Forelimb muscle (tissue), 1 donor: Measurements from ENCODE around the gene CHCHD4. TPM values are rescaled to one million over a fixed set of nuclear protein-coding genes. Genes with fewer than 3 reads are reported as not detected.

Source experiments
- DNase-seq: peaks from one replicate; pipeline ENCODE4 v3.0.0-alpha.2; 2013; ENCODE audit warnings: low read depth
- polyA plus RNA-seq: library from polyadenylated mRNA; unstranded; fragments of 120-200 nt; gene quantifications from one replicate; pipeline ENCODE4 v1.2.1, GENCODE V29; 2013; ENCODE audit not compliant: insufficient read length

The CHCHD4 gene
- 14.5 TPM for polyA plus RNA-seq

GRCh38 chr3:14124615-14125192 is at the start of gene CHCHD4, which contains the start of gene TMEM43:
CHCHD4 (minus strand) TSS chr3:14124870; CDS start chr3:14124676, 194 bp downstream.
TMEM43 (plus strand) TSS chr3:14125052; CDS start chr3:14125194, 142 bp downstream.
- DNase-seq, result peak; percentile 99

GRCh38 chr3:14172496-14172895 is 47.8 kb upstream of the CHCHD4 start:
- no peak for DNase-seq

DNA sequence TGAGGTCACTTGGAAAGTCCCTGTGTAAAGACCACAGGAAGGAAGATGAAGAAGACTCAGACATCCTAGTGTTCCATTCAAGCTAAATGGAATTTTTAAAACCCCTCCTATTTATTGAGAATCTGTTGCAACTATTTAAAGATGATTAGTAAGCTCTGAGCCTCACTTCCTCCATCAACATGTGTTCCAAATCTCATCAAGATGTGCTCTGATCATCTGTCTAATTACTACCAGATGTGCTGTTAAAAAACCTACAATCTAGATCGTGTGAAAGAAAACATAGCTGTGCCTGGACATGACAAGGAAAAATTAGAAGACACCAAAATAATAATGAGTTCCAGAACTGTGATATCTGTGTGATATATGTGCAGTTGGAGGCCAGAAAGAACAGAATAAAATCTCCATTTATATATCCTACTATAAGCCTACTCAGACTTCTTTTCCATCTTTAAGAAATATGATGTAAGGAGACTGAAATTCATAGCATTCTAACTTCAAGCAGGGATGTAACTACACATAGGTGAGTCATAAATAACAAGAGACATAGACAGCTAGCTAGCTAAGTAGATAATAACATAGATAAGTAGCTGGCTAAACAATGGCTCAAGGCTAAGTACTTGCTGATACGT is 46.0 kb upstream of the CHCHD4 start:
- no peak for DNase-seq

GRCh38 chr3:14169871-14170270 is 45.2 kb upstream of the CHCHD4 start:
- no peak for DNase-seq

DNA sequence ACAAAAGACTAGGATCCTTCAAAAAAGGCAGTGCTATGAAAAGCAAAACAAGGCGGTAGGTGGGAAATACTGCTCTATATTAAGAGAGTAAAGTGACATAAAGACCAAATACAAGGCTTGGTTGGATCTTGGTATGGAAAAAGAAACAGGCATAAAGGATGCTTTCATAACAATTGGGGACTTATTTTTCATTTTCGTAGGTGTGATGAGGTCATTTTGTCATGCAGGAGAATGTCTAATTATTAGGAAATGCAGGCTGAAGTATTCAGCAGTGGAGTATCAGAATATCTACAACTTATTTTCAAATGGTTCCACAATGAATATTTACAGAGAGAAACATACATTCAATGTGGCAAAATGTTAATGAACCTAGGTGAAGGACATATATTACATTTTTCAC is 44.8 kb upstream of the CHCHD4 start:
- DNase-seq, result no peak

DNA sequence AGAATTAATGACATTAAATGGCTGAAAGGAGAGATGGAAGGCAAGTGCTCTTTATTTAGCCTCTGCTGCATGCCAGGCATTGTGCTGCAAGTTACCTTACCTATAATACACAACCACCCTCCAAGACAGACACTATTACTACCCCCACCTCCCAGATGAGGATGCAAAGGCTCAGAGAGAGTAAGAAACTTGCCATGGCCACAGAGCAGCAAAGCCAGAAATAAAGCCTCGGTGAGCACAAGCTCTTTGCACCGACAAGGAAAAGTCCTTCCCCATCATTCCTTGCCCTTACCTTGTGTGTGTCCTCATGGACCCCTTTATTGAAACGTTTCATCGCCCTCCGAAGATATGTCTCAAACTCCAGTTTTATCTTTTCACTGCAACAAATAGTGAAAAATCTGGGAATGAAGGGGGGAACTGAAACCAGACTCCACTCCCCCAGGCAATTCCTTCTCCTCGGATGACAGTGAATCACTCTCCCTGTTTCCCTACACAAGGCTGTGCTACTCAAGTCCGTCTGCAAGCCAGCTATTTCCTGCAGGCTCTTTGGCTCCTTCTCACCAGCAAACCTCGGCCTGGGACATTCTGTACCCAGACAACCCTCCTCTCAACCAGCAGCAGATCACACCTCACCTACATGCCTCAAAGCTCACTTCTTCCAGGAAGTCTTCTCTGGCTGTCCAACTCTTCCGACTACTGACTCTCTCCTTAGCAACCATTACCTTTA is 42.4 kb upstream of the CHCHD4 start:
- DNase-seq, result no peak

DNA sequence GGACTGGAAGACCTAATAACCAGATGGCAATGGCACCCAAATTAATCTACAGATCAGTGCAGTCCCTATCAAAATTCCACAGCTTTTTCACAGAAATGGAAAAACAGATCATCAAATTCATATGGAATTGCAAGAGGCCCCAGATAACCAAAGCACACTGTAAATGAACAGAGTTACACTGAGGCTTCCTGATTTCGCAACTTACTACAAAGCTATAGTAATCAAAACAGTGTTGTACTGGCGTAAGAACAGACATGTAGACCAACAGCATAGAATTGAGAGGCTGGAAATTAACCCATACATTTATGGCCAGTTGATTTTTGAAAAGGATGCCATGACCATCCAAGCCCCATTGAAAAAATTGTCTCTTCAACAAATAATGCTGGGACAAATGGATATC is 37.5 kb upstream of the CHCHD4 start:
- DNase-seq, result no peak

DNA sequence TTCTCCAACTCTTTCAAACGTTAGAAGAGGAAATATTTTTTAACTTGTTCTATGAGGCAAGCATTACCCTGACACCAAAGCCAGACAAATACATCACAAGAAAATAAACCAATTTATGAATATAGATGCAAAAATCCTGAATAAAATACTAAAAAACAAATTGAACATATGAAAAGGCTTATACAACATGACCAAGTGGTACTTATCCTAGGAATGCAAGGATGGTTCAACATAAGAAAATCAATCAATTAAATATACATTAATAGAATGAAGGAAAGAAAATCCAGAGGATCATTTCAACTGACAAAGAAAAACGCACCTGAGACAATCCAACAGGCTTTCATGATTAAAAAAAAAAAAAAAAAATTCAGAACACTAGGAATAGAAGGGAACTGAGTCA is 36.6 kb upstream of the CHCHD4 start:
- DNase-seq, result no peak

DNA sequence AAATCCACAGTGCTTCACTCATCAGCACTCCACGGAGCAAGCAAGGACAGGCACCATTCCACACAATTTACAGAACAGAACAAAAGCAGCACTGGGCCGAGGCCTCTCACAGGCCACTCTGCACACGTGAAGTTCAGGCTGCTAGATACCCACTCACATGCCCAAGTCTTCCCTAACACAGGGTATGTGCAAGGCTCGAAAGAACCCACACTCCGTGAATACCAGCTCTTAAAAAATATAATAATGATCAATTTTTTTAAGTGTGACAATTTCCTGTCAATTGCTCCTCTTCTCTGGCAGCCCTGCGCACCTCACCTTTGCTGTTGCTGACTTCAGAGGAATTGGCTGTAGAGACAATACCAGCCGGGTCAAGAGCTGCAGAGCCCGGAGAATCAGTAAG is 34.8 kb upstream of the CHCHD4 start:
- DNase-seq, result no peak

DNA sequence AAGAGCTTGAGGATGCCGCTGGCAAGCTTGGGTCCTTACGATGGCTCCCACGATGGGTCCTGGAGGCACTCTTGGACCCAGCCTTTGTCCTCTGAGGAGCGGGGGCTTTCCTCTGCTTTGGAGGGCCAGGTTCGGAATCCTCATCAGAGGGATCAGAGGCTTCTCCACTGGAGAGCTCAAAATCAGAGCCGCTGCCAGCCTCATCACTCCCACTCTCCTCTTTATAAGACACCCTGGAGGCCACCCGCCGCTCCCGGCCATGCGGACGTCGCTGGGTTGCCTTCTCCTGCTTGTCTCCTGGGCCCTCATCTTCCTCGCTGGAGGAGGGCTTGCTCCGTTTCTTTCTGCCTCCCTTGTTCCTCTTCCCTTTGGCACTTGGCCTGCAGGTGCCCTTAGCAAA is 33.7 kb upstream of the CHCHD4 start:
- no peak for DNase-seq

DNA sequence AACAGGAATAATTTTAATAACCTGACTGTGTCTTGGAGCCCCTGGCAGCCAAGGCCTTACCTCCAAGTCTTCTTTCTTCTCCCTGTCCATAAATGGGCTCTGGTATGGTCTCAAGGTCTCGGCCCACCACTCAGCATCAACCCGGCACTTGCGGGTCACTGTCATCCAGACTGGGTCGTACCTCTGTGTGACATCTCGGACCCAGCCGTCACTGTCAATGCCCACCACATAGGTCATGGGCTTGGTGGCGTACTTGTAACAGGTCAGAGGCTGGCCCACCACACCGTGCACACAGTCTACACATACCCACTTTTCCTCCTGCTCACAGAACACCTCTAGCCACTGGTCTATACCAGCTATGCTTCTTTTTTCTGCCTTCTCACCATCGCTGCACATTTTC is 33.3 kb upstream of the CHCHD4 start:
- DNase-seq, result no peak

- DNase-seq, result no peak
Observed at GRCh38 chr3:14156843-14157561, 32.3 kb upstream of the CHCHD4 start.

DNA sequence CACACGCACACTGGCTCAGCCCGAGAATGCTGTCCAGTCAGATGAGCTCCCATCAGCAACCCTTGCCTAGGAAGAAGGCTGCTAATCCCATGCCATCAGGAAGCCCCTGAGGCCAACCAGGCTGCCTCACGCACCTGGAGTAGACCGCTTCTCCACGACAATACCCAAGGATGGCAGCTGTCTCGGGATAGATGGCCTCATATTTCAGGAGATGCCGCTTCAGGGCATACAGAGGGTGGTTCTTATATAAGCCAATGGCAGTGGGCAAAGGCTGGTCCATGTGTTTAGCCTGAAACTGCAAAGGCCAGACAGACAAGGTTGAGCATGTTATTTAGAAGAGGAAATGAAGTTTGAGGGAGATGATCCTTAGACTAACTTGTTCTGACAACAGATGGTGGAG is 31.5 kb upstream of the CHCHD4 start:
- no peak for DNase-seq

- no peak for DNase-seq
Observed at GRCh38 chr3:14154895-14155440, 30.3 kb upstream of the CHCHD4 start.

- no peak for DNase-seq
Observed at GRCh38 chr3:14154276-14154675, 29.6 kb upstream of the CHCHD4 start.

- no peak for DNase-seq
Observed at GRCh38 chr3:14153663-14154062, 29.0 kb upstream of the CHCHD4 start.

- DNase-seq, result no peak
Observed at GRCh38 chr3:14152963-14153355, 28.3 kb upstream of the CHCHD4 start.

- DNase-seq, result no peak
Observed at GRCh38 chr3:14152233-14152962, 27.7 kb upstream of the CHCHD4 start.

DNA sequence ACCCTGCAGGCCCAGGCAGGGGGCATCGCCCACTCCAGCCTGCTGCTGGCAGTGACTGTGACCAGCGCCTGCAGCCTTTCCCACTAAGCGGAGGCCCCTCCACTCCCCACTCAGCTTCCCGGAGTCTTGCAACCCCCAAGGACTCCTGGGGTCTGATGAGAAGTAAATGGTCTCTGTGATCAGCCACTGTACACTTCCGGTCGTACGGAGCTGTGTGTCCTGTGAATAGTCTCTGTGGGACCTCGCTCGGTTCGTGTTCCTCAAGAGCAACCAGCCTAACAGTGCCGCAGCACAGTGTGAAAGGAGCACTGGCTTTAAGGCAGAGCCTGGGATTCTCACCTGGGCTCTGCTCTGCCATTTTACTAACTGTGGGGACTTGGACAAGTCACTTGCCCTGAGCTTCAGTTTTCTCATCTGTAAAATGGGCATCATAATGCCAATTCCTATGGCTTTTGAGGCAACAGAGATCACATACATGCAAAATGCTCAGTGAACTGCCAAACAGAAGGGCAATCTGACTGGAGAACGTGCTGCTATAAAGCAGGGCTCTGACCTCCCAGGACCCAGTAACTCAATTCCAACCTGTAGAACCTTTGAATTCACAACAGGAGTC is 26.9 kb upstream of the CHCHD4 start:
- no peak for DNase-seq

GRCh38 chr3:14150491-14151230 is 26.0 kb upstream of the CHCHD4 start:
- no peak for DNase-seq
